GM19468 (cell line): ENCODE results near the gene IRX2.

Experiments used
- ATAC-seq: cut with Tn5 transposase; IDR thresholded peaks from one replicate; pipeline ENCODE4 v1.9.1; 2021; ENCODE audit warnings: mild to moderate bottlenecking, moderate library complexity, moderate number of reproducible peaks; ENCODE audit not compliant: unreplicated experiment; ENCODE audit errors: extremely low read depth

The IRX2 gene

GRCh38 chr5:2756211-2757152 lies 5.0 kb upstream of the IRX2 start:
- ATAC-seq: no peak

- ATAC-seq: no peak
These were observed 4.2 kb upstream of the IRX2 start for GRCh38 chr5:2755681-2756171.

- ATAC-seq: no peak
These were observed 3.7 kb upstream of the IRX2 start for GRCh38 chr5:2755076-2755680.

- ATAC-seq: no peak
These were observed 3.2 kb upstream of the IRX2 start for GRCh38 chr5:2754581-2755075.

GRCh38 chr5:2753452-2754420 lies 2.3 kb upstream of the IRX2 start:
- ATAC-seq: no peak

- ATAC-seq: no peak
These were observed 1.5 kb upstream of the IRX2 start for GRCh38 chr5:2752821-2753439.

- no peak for ATAC-seq
These were observed 763 bp upstream of the IRX2 start for GRCh38 chr5:2752059-2752820.

- ATAC-seq: no peak
These were observed 566 bp downstream of the IRX2 start for GRCh38 chr5:2750758-2751464.

GRCh38 chr5:2750026-2750757 lies 1.3 kb downstream of the IRX2 start:
- no peak for ATAC-seq

GRCh38 chr5:2749514-2750025 lies 1.9 kb downstream of the IRX2 start:
- no peak for ATAC-seq

GRCh38 chr5:2748861-2749513 lies 2.5 kb downstream of the IRX2 start:
- ATAC-seq: no peak

- ATAC-seq: no peak
These were observed 3.2 kb downstream of the IRX2 start for GRCh38 chr5:2748179-2748860.

- ATAC-seq: no peak
These were observed 3.9 kb downstream of the IRX2 start for GRCh38 chr5:2747363-2748162.

- ATAC-seq: no peak
These were observed 4.9 kb downstream of the IRX2 start for GRCh38 chr5:2746561-2747032.

- no peak for ATAC-seq
These were observed 7.0 kb downstream of the IRX2 start for GRCh38 chr5:2744485-2744884.
